ENCODE measurements around the gene HDAC10. TPM values are rescaled to one million over a fixed set of nuclear protein-coding genes. Genes with fewer than 3 reads are reported as not detected.
A peak's percentile ranks its signal among the peaks of the same experiment; 100 is the strongest.

The HDAC10 gene
- total RNA-seq, 2 experiments from 2014 or later: 71.4 to 75.9 TPM

GRCh38 chr22:50292643-50293440 is 41.8 kb upstream of the HDAC10 start:
- DNase-seq (peak; percentile 56), ATAC-seq (peak; percentile 64)
- Mint-ChIP-seq H3K4me1 (ENCODE audit: low read depth) (peaks cover 25% of the 10 kb centered on the region), H3K9me3 (ENCODE audit: insufficient read depth) (no peaks in the 10 kb centered on the region), H3K4me3 (peak overlapping the region; percentile 78), H3K36me3 (ENCODE audit: low read depth) (peaks cover 3% of the 10 kb centered on the region), H3K27ac (peak overlapping the region; percentile 68), H3K27me3 (ENCODE audit: low read depth) (no peaks in the 10 kb centered on the region)
- CTCF ChIA-PET: interaction anchor here (0.6 to 2.8 kb wide), 8 partner anchors 11 to 289 kb away, joined by 3 to 19 read pairs (median 4); partner anchors contain the start of genes DENND6B and HDAC10
- POLR2A ChIA-PET: interaction anchor here (0.6 to 2.8 kb wide), 4 partner anchors 11 to 129 kb away, joined by 3 to 23 read pairs (median 6); partner anchors contain the start of gene PLXNB2

- no peak overlapping the region for H3K4me3 Mint-ChIP-seq
- no peaks in the 10 kb centered on the region for H3K27me3 Mint-ChIP-seq (ENCODE audit: low read depth)
- POLR2A ChIA-PET: interaction anchor here (0.8 to 1.4 kb wide), 2 partner anchors 14 to 17 kb away, joined by 3 read pairs; partner anchors contain the start of gene PLXNB2
- DNase-seq (no peak), ATAC-seq (no peak)
- CTCF ChIA-PET: interaction anchor here (1.0 kb wide), 1 partner anchor 14 kb away, joined by 3 read pairs; no protein-coding TSS in a partner anchor
- H3K36me3 Mint-ChIP-seq (ENCODE audit: low read depth): peaks cover 3% of the 10 kb centered on the region
- H3K9me3 Mint-ChIP-seq (ENCODE audit: insufficient read depth): no peaks in the 10 kb centered on the region
- H3K4me1 Mint-ChIP-seq (ENCODE audit: low read depth): peaks cover 25% of the 10 kb centered on the region
- H3K27ac Mint-ChIP-seq: no peak overlapping the region
Measured at GRCh38 chr22:50289942-50290630, 39.0 kb upstream of the HDAC10 start.

- peaks cover 23% of the 10 kb centered on the region for H3K4me1 Mint-ChIP-seq (ENCODE audit: low read depth)
- no peak for ATAC-seq
- H3K27ac Mint-ChIP-seq: no peak overlapping the region
- ChIA-PET POLR2A (no interaction called here), CTCF (interaction anchor here (1.0 kb wide), 1 partner anchor 13 kb away, joined by 3 read pairs; no protein-coding TSS in a partner anchor)
- no peaks in the 10 kb centered on the region for H3K9me3 Mint-ChIP-seq (ENCODE audit: insufficient read depth)
- no peak overlapping the region for H3K4me3 Mint-ChIP-seq
- DNase-seq: no peak
- H3K36me3 Mint-ChIP-seq (ENCODE audit: low read depth): peaks cover 7% of the 10 kb centered on the region
- no peaks in the 10 kb centered on the region for H3K27me3 Mint-ChIP-seq (ENCODE audit: low read depth)
Measured at GRCh38 chr22:50289151-50289941, 38.3 kb upstream of the HDAC10 start.

GRCh38 chr22:50287731-50288130 is 36.7 kb upstream of the HDAC10 start:
- Mint-ChIP-seq H3K27me3 (ENCODE audit: low read depth) (no peaks in the 10 kb centered on the region), H3K9me3 (ENCODE audit: insufficient read depth) (no peaks in the 10 kb centered on the region), H3K4me3 (no peak overlapping the region), H3K27ac (no peak overlapping the region), H3K36me3 (ENCODE audit: low read depth) (peaks cover 7% of the 10 kb centered on the region), H3K4me1 (ENCODE audit: low read depth) (peaks cover 13% of the 10 kb centered on the region)
- POLR2A ChIA-PET: no interaction called here
- CTCF ChIA-PET: no interaction called here
- no peak for DNase-seq
- ATAC-seq: no peak

- ATAC-seq: no peak
- ChIA-PET CTCF (no interaction called here), POLR2A (no interaction called here)
- no peaks in the 10 kb centered on the region for H3K27me3 Mint-ChIP-seq (ENCODE audit: low read depth)
- DNase-seq: no peak
- no peaks in the 10 kb centered on the region for H3K9me3 Mint-ChIP-seq (ENCODE audit: insufficient read depth)
- H3K4me1 Mint-ChIP-seq (ENCODE audit: low read depth): peaks cover 4% of the 10 kb centered on the region
- H3K4me3 Mint-ChIP-seq: no peak overlapping the region
- no peak overlapping the region for H3K27ac Mint-ChIP-seq
- H3K36me3 Mint-ChIP-seq (ENCODE audit: low read depth): peaks cover 4% of the 10 kb centered on the region
Measured at GRCh38 chr22:50286701-50287318, 35.7 kb upstream of the HDAC10 start.

GRCh38 chr22:50286275-50286674 is 35.2 kb upstream of the HDAC10 start:
- Mint-ChIP-seq H3K4me1 (ENCODE audit: low read depth) (no peaks in the 10 kb centered on the region), H3K27ac (no peak overlapping the region), H3K9me3 (ENCODE audit: insufficient read depth) (no peaks in the 10 kb centered on the region), H3K4me3 (no peak overlapping the region), H3K27me3 (ENCODE audit: low read depth) (no peaks in the 10 kb centered on the region), H3K36me3 (ENCODE audit: low read depth) (peaks cover 4% of the 10 kb centered on the region)
- POLR2A ChIA-PET: no interaction called here
- DNase-seq: no peak
- CTCF ChIA-PET: no interaction called here
- no peak for ATAC-seq

- POLR2A ChIA-PET: no interaction called here
- no peak for DNase-seq
- peaks cover 5% of the 10 kb centered on the region for H3K36me3 Mint-ChIP-seq (ENCODE audit: low read depth)
- no peak for ATAC-seq
- no peaks in the 10 kb centered on the region for H3K27me3 Mint-ChIP-seq (ENCODE audit: low read depth)
- no peak overlapping the region for H3K27ac Mint-ChIP-seq
- CTCF ChIA-PET: no interaction called here
- H3K9me3 Mint-ChIP-seq (ENCODE audit: insufficient read depth): no peaks in the 10 kb centered on the region
- no peaks in the 10 kb centered on the region for H3K4me1 Mint-ChIP-seq (ENCODE audit: low read depth)
- H3K4me3 Mint-ChIP-seq: no peak overlapping the region
Measured at GRCh38 chr22:50285568-50286229, 34.6 kb upstream of the HDAC10 start.

GRCh38 chr22:50284479-50284878 is 33.4 kb upstream of the HDAC10 start:
- Mint-ChIP-seq H3K27ac (no peak overlapping the region), H3K4me3 (no peak overlapping the region), H3K4me1 (ENCODE audit: low read depth) (no peaks in the 10 kb centered on the region), H3K36me3 (ENCODE audit: low read depth) (peaks cover 7% of the 10 kb centered on the region), H3K27me3 (ENCODE audit: low read depth) (no peaks in the 10 kb centered on the region), H3K9me3 (ENCODE audit: insufficient read depth) (no peaks in the 10 kb centered on the region)
- CTCF ChIA-PET: no interaction called here
- POLR2A ChIA-PET: no interaction called here
- no peak for ATAC-seq
- no peak for DNase-seq

GRCh38 chr22:50283821-50284220 is 32.8 kb upstream of the HDAC10 start:
- Mint-ChIP-seq H3K4me3 (no peak overlapping the region), H3K27ac (no peak overlapping the region), H3K36me3 (ENCODE audit: low read depth) (peaks cover 9% of the 10 kb centered on the region), H3K9me3 (ENCODE audit: insufficient read depth) (no peaks in the 10 kb centered on the region), H3K4me1 (ENCODE audit: low read depth) (no peaks in the 10 kb centered on the region), H3K27me3 (ENCODE audit: low read depth) (no peaks in the 10 kb centered on the region)
- CTCF ChIA-PET: no interaction called here
- POLR2A ChIA-PET: no interaction called here
- ATAC-seq: no peak
- DNase-seq: no peak

GRCh38 chr22:50282361-50283155 is 31.5 kb upstream of the HDAC10 start:
- POLR2A ChIA-PET: no interaction called here
- no peaks in the 10 kb centered on the region for H3K4me1 Mint-ChIP-seq (ENCODE audit: low read depth)
- H3K36me3 Mint-ChIP-seq (ENCODE audit: low read depth): peaks cover 12% of the 10 kb centered on the region
- no peaks in the 10 kb centered on the region for H3K27me3 Mint-ChIP-seq (ENCODE audit: low read depth)
- H3K4me3 Mint-ChIP-seq: no peak overlapping the region
- no peak overlapping the region for H3K27ac Mint-ChIP-seq
- no peak for DNase-seq
- CTCF ChIA-PET: no interaction called here
- no peak for ATAC-seq
- H3K9me3 Mint-ChIP-seq (ENCODE audit: insufficient read depth): no peaks in the 10 kb centered on the region

- no peaks in the 10 kb centered on the region for H3K27me3 Mint-ChIP-seq (ENCODE audit: low read depth)
- ATAC-seq (no peak), DNase-seq (no peak)
- H3K4me1 Mint-ChIP-seq (ENCODE audit: low read depth): no peaks in the 10 kb centered on the region
- H3K4me3 Mint-ChIP-seq: no peak overlapping the region
- CTCF ChIA-PET: no interaction called here
- peaks cover 15% of the 10 kb centered on the region for H3K36me3 Mint-ChIP-seq (ENCODE audit: low read depth)
- H3K9me3 Mint-ChIP-seq (ENCODE audit: insufficient read depth): no peaks in the 10 kb centered on the region
- POLR2A ChIA-PET: no interaction called here
- H3K27ac Mint-ChIP-seq: no peak overlapping the region
Measured at GRCh38 chr22:50281957-50282356, 30.9 kb upstream of the HDAC10 start.
